Mesenchymal stem cell (in vitro differentiated cells and primary cell): ENCODE data around the gene GRAP2.
A peak's percentile ranks its signal among the peaks of the same experiment; 100 is the strongest.

ENCODE experiments used
- DNase-seq: peaks from one replicate; pipeline ENCODE4 v3.0.0-alpha.2; 2013
- H2AFZ ChIP-seq: one replicate; pipeline ENCODE4 v1.6.1; 2013; ENCODE audit warnings: low read depth, mild to moderate bottlenecking, control low read depth, inconsistent platforms, low read length, moderate library complexity
- H2AK5ac ChIP-seq: 2 replicates; pipeline ENCODE4 v1.6.1; 2013; ENCODE audit warnings: low read length, moderate library complexity, mild to moderate bottlenecking, inconsistent platforms; ENCODE audit not compliant: severe bottlenecking
- H2BK120ac ChIP-seq: one replicate; pipeline ENCODE4 v1.6.1; 2013; ENCODE audit warnings: low read depth, mild to moderate bottlenecking, inconsistent platforms, low read length, moderate library complexity
- H2BK12ac ChIP-seq, 2 experiments: one replicate each; pipeline ENCODE4 v1.6.1; 2013; ENCODE audit warnings: inconsistent platforms in 2 of 2, low read length in 2 of 2, mild to moderate bottlenecking in 2 of 2, moderate library complexity in 2 of 2, control low read depth in 1 of 2
- H2BK15ac ChIP-seq: one replicate; pipeline ENCODE4 v1.6.1; 2013; ENCODE audit warnings: mild to moderate bottlenecking, low read depth, inconsistent platforms; ENCODE audit not compliant: poor library complexity, severe bottlenecking
- H2BK5ac ChIP-seq: 2 replicates; pipeline ENCODE4 v1.6.1; 2013; ENCODE audit warnings: low read depth, mild to moderate bottlenecking, low read length, control low read depth, inconsistent platforms; ENCODE audit not compliant: poor library complexity, severe bottlenecking
- H3K14ac ChIP-seq, 2 experiments: one replicate each; pipeline ENCODE4 v1.6.1; 2013; ENCODE audit warnings: inconsistent platforms in 2 of 2, low read length in 2 of 2, control low read depth in 1 of 2, mild to moderate bottlenecking in 1 of 2, moderate library complexity in 1 of 2
- H3K18ac ChIP-seq, 2 experiments: one replicate each; pipeline ENCODE4 v1.6.1; 2013; ENCODE audit warnings: inconsistent platforms in 2 of 2, low read length in 2 of 2, control low read depth in 1 of 2, low read depth in 1 of 2, mild to moderate bottlenecking in 1 of 2
- H3K23ac ChIP-seq, 2 experiments: one replicate each; pipeline ENCODE4 v1.6.1; 2013; ENCODE audit warnings: inconsistent platforms in 2 of 2, low read length in 2 of 2, mild to moderate bottlenecking in 2 of 2, moderate library complexity in 2 of 2, control low read depth in 1 of 2
- H3K27ac ChIP-seq: 2 replicates; pipeline ENCODE4 v1.5.1; 2013; ENCODE audit warnings: mild to moderate bottlenecking, moderate library complexity, low read length, control low read depth, inconsistent platforms; ENCODE audit not compliant: poor library complexity, severe bottlenecking
- H3K27me3 ChIP-seq, 2 experiments: 2 replicates each; pipeline versions ENCODE4 v1.6.1 to v1.7.0; 2013; ENCODE audit warnings: low read length in 2 of 2, mild to moderate bottlenecking in 2 of 2, moderate library complexity in 2 of 2, control low read depth in 1 of 2, inconsistent platforms in 1 of 2; ENCODE audit not compliant: control insufficient read depth in 1 of 2, insufficient read depth in 1 of 2
- H3K36me3 ChIP-seq, 2 experiments: 2 replicates each; pipeline versions ENCODE4 v1.6.1 to v1.7.0; 2013; ENCODE audit warnings: low read length in 2 of 2, control low read depth in 1 of 2, inconsistent platforms in 1 of 2, low read depth in 1 of 2, mild to moderate bottlenecking in 1 of 2; ENCODE audit not compliant: insufficient read depth in 2 of 2, control insufficient read depth in 1 of 2
- H3K4ac ChIP-seq, 2 experiments: one replicate each; pipeline ENCODE4 v1.6.1; 2013; ENCODE audit warnings: inconsistent platforms in 2 of 2, low read length in 2 of 2, mild to moderate bottlenecking in 2 of 2, moderate library complexity in 2 of 2, control low read depth in 1 of 2, low read depth in 1 of 2
- H3K4me1 ChIP-seq: 2 replicates; pipeline ENCODE4 v1.6.1; 2013; ENCODE audit warnings: low read depth, low read length, control low read depth; ENCODE audit not compliant: control insufficient read depth, insufficient read depth
- H3K4me2 ChIP-seq: 2 replicates; pipeline ENCODE4 v1.6.1; 2013; ENCODE audit warnings: low read length, mild to moderate bottlenecking, inconsistent platforms; ENCODE audit not compliant: poor library complexity, severe bottlenecking
- H3K4me3 ChIP-seq, 2 experiments: 2 replicates each; pipeline versions ENCODE4 v1.5.1 to v1.7.0; 2013; ENCODE audit warnings: low read length in 2 of 2, mild to moderate bottlenecking in 2 of 2, control low read depth in 1 of 2, low read depth in 1 of 2; ENCODE audit not compliant: insufficient read depth in 1 of 2
- H3K79me1 ChIP-seq: replicated peaks from 2 replicates; pipeline ENCODE4 v1.6.1; 2013; ENCODE audit warnings: mild to moderate bottlenecking, control low read depth, low read length, inconsistent platforms; ENCODE audit not compliant: poor library complexity, severe bottlenecking
- H3K9ac ChIP-seq: 2 replicates; pipeline ENCODE4 v1.7.0; 2013; ENCODE audit warnings: mild to moderate bottlenecking, low read length, moderate library complexity
- H3K9me3 ChIP-seq: 2 replicates; pipeline ENCODE4 v1.7.0; 2013; ENCODE audit warnings: mild to moderate bottlenecking, low read length; ENCODE audit not compliant: control insufficient read depth
- H4K8ac ChIP-seq: one replicate; pipeline ENCODE4 v1.6.1; 2013; ENCODE audit warnings: inconsistent platforms, mild to moderate bottlenecking, low read length, moderate library complexity
- H4K91ac ChIP-seq: one replicate; pipeline ENCODE4 v1.6.1; 2013; ENCODE audit warnings: mild to moderate bottlenecking, low read length, inconsistent platforms
- WGBS: methylation state at CpG from one replicate; pipeline ENCODE4 v1.1.7; 2013; ENCODE audit warnings: mixed read lengths; 5-methylcytosine and 5-hydroxymethylcytosine counted together

GRAP2 gene

DNA sequence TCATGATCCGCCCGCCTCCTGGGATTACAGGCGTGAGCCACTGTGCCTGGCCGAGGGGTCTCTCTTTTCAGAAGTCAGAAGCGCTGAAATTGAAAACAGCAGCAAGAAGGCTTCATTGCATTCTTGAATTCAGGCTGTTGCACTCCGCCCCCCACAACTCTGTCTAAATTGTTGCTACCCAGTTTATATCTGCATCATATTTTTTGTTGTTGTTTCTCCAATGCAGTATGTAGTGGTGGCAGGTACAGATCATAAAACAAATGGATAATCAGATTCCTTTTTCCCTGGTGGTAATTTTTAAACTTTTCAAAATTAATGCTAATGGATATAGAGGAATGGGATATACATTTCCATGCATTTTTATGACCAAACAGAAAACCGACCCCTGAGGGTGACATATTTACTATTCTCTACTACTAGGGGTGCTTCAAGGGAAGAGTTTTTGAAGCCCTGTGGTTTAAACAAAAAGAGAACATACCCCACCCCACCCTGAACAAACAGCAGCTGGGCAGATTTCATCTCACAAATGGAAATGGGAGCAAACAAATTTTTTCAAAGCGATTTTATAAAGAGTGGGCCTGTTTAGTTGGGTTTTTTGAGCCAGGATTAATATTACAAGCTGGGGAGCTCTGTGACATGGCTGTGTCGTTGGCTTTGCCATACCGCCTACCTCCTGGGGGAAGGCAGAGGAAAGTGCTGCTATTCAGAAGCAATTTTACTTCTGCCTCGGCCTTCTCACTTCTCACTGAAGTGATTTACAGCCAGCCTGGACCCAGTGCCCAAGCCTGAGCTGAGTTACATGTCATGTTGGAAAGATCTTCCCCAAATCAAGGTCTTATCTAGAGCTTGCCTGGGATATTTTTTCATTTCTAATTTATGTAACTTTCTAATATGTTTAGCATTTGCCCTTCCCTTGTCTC lies 43.3 kb downstream of the GRAP2 start:
- H3K4me1 ChIP-seq, result peaks cover 2% of the 10 kb centered on the region
- H4K8ac ChIP-seq, result no peak overlapping the region
- no peak overlapping the region for H3K23ac ChIP-seq
- H3K18ac ChIP-seq, result no peak overlapping the region
- DNase-seq, result no peak
- no peak overlapping the region for H2BK120ac ChIP-seq
- no peak overlapping the region for H3K4me2 ChIP-seq
- no peak overlapping the region for H3K9ac ChIP-seq
- H2BK12ac ChIP-seq, result no peak overlapping the region
- H3K9me3 ChIP-seq, result no peaks in the 10 kb centered on the region
- H4K91ac ChIP-seq, result no peak overlapping the region
- peaks cover 6 to 32% of the 10 kb centered on the region in 2 experiments for H3K27me3 ChIP-seq
- no peak overlapping the region for H3K4ac ChIP-seq
- no peaks in the 10 kb centered on the region for H3K36me3 ChIP-seq
- no peak overlapping the region for H2BK5ac ChIP-seq
- H3K27ac ChIP-seq, result no peak overlapping the region
- H3K14ac ChIP-seq, result no peak overlapping the region
- no peak overlapping the region for H2BK15ac ChIP-seq
- no peak overlapping the region for H2AFZ ChIP-seq
- WGBS, result 71% methylated on average over 8 of the region's 11 CpGs
- H3K4me3 ChIP-seq, result no peak overlapping the region
- no peak overlapping the region for H2AK5ac ChIP-seq
- H3K79me1 ChIP-seq, result no peaks in the 10 kb centered on the region

DNA sequence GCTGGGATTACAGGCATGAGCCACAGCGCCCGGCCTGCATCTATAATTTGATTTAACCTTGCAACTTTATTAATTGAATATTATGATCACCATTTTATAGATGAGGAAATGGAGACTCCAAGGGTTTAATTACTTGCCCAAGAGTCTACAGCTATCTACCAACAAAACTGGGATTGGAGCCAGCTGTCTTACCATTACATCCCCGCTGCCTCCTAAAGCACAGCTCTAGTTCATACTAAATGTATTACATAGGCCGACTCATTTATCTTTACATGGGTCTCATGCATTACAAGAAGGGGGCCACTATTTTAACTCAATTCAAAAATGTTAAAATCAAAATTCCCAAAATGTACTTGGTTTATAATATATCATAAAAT lies 45.2 kb downstream of the GRAP2 start:
- Histone ChIP-seq H3K36me3 (no peaks in the 10 kb centered on the region), H3K18ac (no peak overlapping the region), H4K91ac (no peak overlapping the region), H3K9ac (no peak overlapping the region), H3K4ac (no peak overlapping the region), H3K4me1 (peaks cover 2% of the 10 kb centered on the region), H2AK5ac (no peak overlapping the region), H3K23ac (no peak overlapping the region), H3K27ac (no peak overlapping the region), H2BK5ac (no peak overlapping the region), H3K4me3 (no peak overlapping the region), H2BK15ac (no peak overlapping the region), H3K4me2 (no peak overlapping the region), H3K79me1 (no peaks in the 10 kb centered on the region), H2AFZ (no peak overlapping the region), H3K9me3 (no peaks in the 10 kb centered on the region), H2BK120ac (no peak overlapping the region), H3K27me3 (peaks cover 13 to 36% of the 10 kb centered on the region in 2 experiments), H4K8ac (no peak overlapping the region), H2BK12ac (no peak overlapping the region), H3K14ac (no peak overlapping the region)
- 100% methylated on average over 1 of the region's 4 CpGs for WGBS
- no peak for DNase-seq

DNA sequence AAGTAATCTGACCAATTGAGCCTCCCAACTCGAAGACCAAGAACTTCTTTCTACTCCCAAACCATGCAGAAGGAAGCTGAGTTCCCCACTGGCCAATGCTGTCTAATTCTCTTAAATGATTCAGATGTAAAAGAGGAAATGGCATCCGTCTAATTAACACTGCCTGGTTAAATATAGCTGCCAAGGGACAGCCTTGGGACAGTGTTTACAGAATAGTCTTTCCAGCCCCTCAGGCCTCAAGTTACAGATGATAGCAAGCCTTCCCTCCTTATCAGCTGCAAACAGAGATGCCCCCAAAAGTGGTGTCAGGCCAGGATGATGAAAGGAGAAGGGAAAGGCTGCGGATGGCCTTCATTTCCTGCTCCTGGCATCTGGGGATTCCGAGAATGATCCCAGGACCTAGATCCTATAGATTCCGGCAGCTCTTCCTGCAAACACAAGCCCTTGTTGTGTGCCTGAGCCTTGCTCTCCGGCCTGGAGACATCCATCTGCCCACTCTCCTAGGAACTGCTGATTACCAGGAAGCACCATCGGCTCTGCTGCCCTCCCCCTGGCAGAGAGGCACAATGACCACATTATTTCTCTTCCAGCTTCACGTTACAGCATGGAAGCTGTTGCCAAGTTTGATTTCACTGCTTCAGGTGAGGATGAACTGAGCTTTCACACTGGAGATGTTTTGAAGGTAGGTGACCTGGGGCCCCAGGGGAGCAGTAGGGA lies 45.8 kb downstream of the GRAP2 start:
- Histone ChIP-seq H3K27me3 (peaks cover 13 to 36% of the 10 kb centered on the region in 2 experiments), H3K4ac (no peak overlapping the region), H2BK12ac (no peak overlapping the region), H2AFZ (no peak overlapping the region), H3K23ac (no peak overlapping the region), H3K79me1 (no peaks in the 10 kb centered on the region), H3K36me3 (no peaks in the 10 kb centered on the region), H3K4me1 (peaks cover 2% of the 10 kb centered on the region), H3K27ac (no peak overlapping the region), H3K4me3 (no peak overlapping the region), H3K4me2 (no peak overlapping the region), H4K91ac (no peak overlapping the region), H2BK5ac (no peak overlapping the region), H3K9ac (no peak overlapping the region), H3K18ac (peak overlapping the region in 1 of 2 experiments; percentile 71), H3K14ac (no peak overlapping the region), H4K8ac (peak overlapping the region; percentile 7), H2BK120ac (no peak overlapping the region), H2AK5ac (no peak overlapping the region), H2BK15ac (peak overlapping the region; percentile 44), H3K9me3 (no peaks in the 10 kb centered on the region)
- no peak for DNase-seq
- 24% methylated on average over 7 of the region's 8 CpGs for WGBS
